SKM-1 (cell line): ENCODE measurements around the gene ATP5ME.

ENCODE experiments used
- DNase-seq: peaks from one replicate; lab custom pipeline; 2025; ENCODE audit not compliant: unreplicated experiment; lab: John Stamatoyannopoulos, UW

ATP5ME gene

DNA sequence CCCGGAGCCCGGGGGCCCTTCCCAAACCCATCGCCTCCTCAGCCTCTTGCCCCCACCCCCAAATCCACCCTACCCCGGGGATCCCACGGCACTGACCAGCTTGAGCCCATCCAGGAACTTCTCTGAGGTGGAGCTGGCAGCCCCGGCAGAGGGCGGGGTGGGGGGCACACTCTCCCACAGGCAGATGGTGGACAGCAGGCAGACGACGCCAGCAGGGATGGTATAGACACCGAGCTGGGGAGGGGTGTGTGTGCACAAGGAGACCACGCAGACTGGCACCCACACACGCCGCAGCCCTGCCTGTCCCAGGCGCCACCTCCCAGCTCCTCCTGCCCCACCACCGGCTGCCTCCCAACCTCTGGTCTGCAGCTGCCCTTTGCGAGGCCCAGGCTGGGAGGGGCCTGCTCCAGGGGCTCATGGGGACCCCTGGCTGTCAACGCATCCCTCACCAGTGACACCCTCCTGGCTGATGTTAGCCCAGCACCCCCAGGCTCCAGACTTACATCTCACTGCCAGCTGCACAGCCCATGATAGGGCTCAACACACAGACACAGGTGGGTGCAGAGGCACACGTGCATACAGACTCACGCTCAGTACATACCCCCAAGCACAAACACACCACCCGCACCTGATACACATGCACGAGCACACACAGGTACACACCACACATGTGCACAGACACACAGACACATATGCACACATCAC lies 10.7 kb upstream of the ATP5ME start:
- no peak for DNase-seq

DNA sequence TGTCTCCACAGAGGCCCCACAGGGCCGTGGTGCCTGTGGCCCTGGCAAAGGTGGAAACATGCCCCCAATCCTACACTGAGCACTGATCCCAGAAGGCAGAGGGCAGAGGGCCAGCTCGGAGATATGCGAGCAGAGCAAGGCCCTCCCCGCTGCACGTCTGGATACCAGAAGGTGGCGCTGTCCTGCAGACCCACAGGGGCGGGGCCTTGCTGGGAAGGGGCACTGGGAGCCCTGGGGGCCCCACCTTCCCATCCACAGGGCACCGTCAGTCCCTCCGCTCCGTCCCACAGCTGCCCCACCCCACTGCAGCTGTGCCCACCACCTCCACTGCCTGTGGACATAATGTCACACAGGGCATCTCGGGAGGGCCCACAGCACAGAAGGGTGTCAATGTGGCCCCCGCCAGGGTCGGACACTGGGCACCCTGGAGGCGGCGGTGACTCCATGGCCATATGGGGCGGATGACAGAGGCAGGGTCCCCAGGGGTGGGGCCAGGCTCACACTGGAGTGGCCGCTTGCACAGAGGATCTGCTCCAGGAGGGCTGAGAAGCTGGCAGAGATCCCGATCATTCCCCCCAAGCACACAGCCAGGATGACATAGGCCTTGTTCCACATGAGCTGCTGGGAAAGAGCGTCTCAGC lies 10.0 kb upstream of the ATP5ME start:
- peak; percentile 57 for DNase-seq

DNA sequence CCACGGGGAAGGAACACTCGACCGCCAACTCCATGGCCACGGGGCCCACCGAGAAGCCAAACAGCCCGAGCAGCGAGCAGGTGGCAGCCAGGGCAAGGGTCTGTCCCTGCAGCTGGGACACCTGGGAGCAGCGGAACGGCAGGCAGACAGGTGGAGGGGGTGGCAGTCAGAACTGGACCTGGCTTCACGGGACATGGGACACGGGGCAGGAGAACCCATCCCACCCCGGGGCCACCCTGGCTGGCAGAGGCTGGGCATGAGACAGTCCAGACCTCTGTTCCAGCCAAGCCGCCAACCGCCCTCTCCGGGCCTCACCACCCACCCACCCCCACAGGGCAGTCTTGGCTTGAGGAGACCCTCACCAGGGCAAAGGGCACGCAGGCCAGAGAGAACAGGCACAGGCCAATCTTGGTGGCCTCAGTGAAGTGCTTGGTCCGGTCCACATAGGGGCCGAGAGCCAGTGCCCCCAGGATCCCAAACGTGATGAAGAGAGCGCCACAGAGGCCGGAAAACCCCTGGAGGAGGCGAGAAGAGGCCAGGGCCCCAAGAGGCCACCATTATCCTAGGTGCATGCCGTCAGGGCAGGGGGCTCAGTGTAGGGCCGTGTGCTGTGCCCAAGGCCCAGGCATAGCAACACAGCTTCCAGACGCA lies 9.3 kb upstream of the ATP5ME start:
- no peak for DNase-seq

DNA sequence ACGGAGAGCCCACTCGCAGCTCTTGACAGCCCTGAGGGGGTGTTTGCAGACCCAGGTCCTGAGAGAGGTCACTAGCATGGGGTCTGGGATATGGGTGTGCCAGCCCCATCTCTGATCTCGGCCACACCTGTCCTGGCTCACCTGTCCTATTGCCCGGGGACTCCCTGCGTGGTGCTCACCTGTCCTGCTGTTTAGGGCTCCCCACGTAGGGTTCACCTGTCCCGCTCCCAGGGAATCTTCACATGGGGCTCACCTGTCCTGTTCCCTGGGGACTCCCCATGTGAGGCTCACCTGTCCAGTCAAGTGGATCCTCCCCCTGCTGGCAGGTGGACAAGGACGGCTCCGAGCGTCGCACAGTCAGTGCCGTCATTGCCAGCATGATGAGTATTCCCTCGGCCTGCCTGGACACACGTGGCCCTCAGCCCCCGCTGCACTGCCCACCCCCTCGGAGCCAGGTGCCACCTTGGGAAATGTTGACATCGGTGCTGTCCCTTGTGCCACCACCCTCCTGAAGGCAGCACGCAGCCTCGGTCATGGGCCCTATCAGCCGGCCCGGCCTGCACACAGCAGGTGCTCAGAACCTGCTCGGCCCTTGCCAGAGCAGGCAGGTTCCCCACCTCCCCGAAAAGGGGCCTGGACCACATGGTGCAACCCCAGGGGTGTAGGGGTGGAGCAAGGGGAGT lies 8.6 kb upstream of the ATP5ME start:
- no peak for DNase-seq

DNA sequence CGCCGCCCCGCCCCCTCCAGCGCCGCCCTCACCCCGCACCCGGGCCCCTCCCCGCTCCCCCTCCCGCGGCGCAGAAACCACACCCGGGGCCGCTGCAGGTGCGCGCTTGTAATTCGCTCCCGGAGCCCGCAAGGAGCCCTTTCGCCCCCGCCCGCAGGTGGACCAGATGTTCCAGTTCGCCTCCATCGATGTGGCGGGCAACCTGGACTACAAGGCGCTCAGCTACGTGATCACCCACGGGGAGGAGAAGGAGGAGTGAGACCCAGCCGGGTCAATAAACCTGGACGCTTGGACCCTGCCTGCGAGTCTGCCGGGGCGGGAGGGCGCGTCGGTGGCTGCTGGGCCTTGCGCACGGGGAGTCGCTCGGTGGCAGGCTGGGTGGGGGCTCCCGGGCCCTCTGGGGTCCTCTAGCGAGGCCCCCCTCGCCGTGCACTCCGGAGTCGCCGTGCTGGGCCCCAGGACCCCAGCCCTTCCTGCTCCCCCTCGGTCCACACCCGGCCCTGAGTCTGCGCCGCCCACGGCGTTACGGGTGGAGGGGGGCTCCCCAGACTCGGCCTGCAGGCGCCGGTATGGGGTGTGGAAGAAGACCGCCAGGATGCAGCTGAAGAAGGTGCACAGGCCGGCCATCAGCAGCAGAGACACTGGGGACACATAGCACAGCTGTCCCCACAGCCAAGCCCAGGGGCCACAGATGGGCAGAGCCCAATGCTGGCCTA lies 7.8 kb upstream of the ATP5ME start:
- no peak for DNase-seq

DNA sequence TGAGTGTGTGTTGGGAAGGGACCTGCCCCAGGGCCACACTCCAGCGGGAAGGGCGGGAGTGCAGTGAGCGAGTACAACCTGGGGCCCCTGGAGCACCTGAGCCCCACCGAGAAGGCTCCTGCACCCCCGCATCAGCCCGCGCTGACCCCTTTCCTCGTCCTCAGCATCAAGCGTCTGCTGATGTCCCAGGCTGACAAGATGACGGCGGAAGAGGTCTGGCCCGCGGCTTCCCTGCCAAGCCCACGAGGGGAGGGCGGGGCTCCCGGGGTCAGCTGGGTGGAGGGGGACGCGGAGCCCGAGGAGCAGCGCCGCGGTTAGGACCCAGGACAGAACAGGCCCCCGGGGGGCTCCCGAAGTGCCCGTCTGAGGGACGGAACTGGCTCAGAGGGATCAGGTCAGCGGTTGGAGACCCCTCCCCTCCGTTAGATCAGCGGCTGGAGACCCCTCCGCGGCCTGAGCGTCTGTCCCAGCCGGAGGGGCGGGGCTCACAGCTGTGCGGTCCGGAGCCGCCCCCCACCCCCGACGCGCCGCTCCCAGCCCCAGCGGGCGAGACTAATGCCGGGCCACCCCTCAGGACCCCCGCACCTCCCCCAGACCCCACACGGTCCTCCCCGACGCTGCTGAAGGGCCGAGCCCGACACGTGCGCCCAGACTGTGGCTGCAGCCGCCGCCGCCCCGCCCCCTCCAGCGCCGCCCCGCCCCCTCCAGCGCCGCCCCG lies 7.0 kb upstream of the ATP5ME start:
- DNase-seq: no peak

DNA sequence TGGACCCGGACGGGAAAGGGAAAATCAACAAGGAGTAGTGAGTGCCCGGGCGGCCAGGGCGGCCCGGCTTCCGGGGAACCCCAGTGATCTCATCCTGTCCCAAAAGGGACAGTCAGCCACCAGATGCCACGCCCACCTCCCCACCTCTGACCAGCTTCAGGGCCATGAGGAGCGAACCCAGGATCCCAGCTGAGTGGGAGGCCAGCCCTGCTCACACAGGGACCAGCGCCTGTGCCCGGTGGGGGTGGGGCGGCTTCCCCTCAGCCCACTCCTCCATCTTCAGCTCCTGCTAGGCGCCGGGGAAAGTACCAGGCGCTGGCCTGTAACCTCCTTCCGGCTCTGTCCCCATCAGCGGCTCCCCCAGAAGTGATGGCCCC lies 6.5 kb upstream of the ATP5ME start:
- no peak for DNase-seq

DNA sequence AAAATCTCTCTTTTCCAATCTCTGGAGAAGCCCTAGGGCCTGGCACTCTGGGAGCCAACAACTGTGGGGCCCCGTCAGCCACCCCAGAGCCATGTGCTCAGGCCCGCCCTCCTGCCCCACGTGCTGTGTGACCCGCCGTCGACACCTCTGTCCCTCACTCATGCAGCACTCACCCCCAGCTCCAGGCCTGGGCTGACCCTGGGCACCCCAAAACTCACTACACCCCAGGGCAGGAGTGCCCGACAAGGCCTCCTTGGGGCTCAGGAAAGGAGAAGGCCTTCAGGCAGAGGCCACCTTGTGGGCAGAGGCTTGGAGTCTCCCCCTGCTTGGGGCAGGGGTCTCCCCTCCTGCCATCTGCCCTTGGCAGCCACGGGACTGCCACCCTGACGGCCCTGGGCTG lies 6.0 kb upstream of the ATP5ME start:
- DNase-seq: no peak

DNA sequence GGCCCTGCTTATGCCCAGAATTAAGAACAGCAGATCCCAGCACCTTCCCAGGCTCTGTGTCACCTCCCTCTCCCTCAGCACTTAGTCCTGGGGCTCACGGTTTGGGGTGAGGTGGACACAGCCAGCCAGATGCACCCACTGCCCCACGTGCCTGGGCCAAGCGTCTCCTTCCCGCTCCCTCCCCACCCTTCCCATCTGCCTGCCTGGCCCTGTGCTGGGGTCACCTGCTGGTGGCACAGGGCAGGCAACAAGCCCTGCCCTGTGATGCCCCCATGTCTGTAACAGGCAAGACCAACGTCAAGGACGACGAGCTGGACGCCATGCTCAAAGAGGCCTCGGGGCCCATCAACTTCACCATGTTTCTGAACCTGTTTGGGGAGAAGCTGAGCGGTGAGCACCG lies 5.6 kb upstream of the ATP5ME start:
- no peak for DNase-seq

DNA sequence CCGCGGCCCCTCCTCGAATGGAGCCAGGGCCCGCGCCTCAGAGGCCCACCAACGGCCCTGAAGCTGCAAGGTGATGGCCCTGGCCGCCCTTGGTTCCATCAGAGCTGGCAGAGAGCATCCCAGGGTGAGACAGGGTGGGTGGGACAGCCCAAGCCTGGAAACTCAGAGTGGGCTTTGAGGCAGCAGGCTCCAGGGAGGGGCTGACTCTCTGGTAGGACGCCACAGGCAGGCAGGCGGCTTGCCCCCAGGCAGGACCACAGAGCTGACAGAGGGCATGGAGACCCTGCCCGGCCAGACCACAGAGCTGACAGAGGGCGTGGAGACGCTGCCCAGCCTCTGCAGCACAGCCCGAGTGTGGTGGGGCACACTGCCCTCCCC lies 5.0 kb upstream of the ATP5ME start:
- DNase-seq: no peak

DNA sequence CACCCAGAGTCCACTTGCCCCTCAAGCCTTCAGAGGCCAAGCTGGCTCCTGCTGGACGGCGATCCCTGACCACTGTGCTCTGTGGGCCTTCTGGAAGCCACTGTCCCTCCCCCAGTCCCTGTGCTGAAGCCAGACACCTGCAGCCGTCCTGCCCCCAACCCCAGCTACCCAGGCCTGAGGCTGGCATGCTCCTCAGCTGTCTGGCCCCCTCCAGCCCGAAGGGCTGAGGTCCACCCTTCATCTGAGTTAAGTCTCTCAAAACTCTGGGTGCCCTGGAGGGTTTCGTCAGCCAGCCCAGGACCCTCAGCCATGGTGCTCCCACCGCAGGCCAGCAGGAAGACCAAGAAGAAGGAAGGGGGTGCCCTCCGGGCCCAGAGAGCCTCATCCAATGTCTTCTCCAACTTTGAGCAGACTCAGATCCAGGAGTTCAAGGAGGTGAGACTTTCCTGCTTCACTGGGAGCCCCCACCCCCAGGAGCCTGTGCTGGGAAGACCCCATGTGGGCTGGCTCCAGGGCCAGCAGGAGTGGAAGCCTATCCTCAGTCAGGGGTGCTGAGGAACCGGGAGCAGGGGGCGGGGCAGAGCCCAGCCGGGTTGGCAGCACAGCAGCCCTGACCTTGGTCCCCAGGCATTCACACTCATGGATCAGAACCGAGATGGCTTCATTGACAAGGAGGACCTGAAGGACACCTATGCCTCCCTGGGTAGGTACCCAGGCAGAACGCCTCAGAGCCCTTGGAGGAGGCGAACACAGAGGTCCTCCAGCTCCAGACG lies 4.4 kb upstream of the ATP5ME start:
- no peak for DNase-seq

DNA sequence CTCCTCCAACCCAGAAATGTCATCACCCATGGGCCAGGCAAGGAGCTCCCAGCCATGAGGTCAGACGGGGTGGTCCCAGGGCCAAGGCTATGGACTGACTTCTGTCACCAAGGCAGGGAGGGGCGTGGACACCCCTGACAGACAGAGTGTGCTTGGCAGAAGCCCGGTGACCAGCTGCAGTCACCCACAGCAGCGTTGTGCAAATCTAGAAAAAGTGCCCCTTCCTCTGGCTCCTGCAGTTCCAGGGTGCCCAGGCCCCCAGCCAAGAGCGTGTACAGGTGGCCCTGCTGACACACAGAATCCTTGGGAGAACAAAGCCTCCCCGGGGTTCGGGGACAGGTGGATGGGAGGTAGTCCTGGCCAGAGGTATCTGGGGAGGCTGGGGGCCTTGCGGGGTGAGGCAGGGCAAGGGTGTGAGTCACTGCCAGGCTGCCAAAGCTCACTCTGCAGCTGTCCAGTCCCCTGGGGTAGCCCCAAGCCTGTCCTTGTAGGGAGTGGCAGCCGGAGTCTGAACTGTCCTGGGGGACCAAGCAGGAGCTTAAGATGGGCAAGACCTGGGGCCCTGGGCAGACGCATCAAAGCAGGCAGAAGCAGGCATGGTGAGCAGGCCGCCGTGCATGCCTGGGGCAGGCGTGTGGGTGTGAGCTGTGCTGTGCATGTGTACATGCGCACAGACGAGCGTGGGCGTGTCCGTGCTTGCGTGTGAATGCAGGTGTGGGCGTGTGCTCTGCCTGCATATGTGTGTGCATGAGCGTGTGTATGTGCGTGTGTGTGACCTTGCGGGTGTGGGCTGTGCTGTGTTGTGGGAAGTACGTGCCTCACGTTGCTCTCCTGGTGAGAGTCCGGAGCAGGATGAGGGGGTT lies 3.6 kb upstream of the ATP5ME start:
- DNase-seq: no peak

DNA sequence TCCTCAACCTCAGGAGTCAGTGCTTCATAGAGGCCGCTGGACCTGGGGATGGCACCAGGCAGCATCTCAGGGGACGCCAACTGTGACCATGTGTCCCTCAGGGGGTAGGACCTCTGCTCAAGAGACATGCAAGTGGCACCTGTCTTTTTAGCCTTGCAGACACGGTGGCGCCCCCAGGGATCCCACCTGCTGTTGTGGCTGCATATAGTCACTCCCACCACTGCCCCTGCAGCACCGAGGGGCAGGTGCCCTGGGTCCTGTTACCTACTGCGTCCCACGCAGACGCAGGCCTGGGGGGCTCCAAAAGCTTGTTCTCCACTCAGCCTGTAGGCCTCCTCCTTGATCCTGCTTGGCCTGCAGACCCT lies 2.8 kb upstream of the ATP5ME start:
- DNase-seq: no peak

DNA sequence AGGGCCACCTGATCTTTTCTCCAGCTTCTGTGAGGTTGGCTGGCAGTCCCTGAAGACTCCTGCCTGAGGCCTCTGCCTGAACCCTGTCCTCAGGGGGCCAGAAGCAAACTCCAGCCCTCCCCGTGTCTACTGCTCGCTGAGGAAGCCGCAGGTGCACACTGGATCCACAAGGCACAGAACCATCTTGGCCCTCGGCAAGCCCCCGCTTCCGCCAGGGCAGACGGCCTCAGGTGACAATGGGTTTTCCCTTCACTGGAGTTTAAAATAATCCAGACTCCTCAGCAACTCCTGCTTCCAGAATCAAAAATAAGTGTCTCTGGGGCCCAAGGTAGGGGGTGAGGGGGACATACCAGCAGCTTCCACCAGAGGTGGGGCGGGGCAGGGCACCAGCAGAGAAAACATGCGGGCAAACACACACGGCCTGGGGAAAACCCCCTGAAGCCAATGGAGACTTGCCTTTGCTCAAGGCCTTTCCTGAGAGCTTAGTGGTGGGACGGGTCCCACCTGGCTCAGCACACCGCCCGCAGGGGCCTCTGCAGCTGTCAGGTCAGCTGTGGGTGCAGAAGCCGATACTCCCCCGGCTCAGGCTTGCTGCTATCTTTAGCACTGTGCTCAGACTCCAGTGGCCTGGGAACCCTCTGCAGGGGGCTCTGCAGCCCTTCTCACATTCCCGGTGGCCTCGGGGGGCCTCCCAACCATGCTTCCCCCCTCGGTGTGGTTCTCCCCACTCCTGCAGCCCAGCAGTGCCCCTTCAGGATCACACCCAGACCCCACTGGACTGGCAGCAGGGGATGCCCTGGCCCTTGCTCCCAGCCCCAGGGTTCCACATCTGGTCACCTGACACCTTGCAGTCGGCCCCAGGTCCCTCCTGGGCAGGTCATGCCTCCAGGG lies 2.1 kb upstream of the ATP5ME start:
- DNase-seq: no peak

DNA sequence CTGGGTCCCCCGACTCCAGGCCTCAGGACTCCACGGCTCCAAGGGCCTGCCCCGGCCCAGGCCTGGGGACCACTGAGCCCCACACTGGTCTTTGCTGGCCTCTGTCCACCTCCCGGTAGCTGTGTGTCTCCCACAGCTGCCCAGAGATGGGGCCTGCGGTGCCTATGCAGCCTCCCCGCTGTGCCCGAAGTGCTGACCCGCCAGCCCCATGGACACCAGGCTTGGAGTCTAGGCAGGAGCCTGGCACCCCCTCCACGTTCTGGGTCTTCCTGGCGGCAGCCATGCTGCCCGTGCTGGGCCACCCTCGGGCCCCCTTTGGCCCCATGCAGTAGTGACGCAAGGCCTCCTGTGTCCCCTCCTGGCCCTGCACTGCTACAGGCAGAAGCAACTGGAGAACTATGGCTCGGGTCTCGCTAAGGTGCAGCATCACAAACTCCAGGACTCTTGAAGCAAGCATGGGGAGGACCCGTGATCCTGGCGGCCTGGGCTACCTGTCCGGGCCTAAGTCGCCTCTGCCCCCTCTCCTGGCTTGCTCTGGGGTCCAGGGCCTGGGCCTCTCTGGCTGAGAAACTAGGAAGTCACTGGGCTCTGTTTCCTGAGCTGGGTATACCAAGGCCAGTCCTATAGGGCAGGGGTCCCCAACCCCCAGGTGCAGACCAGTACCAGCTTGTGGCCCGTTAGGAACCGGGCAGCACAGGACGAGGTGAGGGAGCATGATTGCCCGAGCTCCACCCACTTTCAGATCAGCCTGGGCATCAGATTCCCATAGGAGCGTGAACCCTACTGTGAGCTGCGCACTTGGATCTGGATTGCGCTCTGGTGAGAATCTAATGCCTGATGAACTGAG lies 1.2 kb upstream of the ATP5ME start:
- DNase-seq: no peak

DNA sequence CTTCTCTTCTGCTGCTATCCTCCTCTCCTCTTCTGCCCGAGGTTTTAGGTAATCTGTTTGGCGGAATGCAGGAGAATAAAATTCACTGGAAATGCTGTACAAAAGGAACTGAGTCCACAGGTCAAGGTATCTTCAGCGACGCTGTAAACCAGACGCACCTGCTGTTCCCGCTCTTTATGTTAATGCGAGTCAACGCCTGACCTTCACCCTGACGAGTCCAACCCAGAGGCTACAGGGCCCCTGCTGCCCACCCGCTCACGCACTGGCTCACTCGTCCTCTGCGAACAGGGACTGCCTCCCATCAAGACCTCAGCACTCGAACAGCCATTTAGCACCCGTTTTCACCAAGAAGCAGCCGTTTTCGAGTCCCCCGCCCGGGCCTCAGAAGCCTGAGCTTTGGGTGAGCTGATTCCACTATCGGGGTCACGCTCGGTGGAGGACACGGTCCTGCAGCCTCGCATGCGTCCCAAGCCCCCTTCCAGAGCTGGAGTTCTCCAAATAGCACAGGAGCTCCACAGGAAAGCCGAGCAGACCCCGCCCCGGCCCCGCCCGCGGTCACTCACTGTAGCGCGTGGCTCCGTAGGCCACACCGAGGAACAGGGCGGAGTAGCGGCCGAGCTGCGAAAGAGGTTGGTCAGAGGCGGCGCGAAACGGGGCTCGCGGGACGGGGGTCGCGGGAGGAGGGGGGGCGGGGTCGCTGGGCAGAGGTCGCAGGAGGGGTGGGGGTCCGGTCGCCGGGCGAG lies 556 bp downstream of the ATP5ME start:
- DNase-seq: no peak

DNA sequence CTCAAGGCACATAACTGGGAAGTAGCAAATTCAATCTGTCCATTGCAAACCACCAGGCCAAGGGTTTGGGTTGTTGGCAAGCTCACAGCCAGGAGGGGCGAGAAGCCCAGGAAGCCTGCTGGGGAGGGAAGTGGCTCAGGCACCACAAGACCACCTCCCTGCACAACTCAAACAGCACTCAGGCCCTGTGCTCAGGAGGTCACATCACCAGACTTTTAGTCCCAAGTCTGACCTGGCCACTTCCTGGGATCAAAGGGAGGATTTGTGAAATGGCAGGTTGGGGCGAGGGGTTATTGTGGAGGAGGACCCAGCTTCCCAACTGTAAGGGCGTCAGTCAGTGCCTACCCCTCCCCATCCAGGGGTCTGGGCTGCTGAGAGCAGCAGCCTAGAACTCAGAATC lies 2.3 kb downstream of the ATP5ME start:
- DNase-seq: no peak
